Measurements from ENCODE around the gene DNAI4. TPM values are rescaled to one million over a fixed set of nuclear protein-coding genes. Genes with fewer than 3 reads are reported as not detected.

Gene DNAI4
- total and polyA plus RNA-seq, 2 donors (not counting 3 experiments of a cell fraction or from before 2014, with no cell fraction given), result 0.51 to 3.3 TPM

DNA sequence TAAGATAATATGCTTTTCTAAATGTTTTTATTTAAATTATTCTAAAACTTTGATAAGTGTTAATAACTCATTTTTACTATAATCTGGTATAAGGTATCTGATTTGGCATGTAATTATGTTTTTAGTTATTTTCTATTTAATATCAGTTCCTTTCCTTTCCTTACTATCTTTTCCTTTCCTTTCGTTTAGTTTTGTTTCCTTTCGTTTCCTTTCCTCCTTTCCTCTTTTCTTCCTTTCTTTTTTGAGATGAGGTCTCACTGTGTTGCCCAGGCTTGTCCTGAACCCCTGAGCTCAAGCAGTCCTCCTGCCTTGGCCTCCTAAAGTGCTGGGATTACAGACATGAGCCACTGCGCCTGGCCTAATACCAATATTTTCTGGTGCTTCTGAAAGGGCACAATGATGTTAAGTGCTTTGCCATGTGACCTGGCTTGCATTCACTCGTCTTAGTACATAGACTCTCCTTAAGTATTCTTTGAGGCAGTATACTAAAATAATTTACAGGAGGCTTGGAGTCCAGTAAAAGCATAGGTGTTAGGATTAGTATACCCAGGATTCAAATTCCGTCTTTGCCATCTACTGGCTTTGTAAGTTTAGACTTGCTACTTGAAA, 18.8 kb upstream of the DNAI4 start:
- Histone ChIP-seq H2AFZ (ENCODE audit: low read depth, low read length) (no peak overlapping the region), H3K4me3 (replicated peaks in 1 of 3; ENCODE audit: insufficient read depth in 1 of 3, low read depth in 1 of 3, low read length in 3 of 3) (no peak overlapping the region), H3K27me3 (ENCODE audit: control insufficient read depth in 2 of 2, insufficient read depth in 2 of 2, low read length in 2 of 2) (no peaks in the 10 kb centered on the region), H4K20me1 (replicated peaks; ENCODE audit: control insufficient read depth, extremely low read depth, insufficient read depth, low read length) (peaks cover 2% of the 10 kb centered on the region), H3K79me2 (ENCODE audit: control insufficient read depth, insufficient read depth, low read length) (peaks cover 76% of the 10 kb centered on the region), H3K4me1 (ENCODE audit: control insufficient read depth, extremely low read depth, insufficient read depth, low read length) (peaks cover 35% of the 10 kb centered on the region), H3K36me3 (ENCODE audit: control insufficient read depth in 2 of 2, extremely low read depth in 1 of 2, insufficient read depth in 2 of 2, low read length in 2 of 2) (peaks cover 1 to 6% of the 10 kb centered on the region in 2 experiments), H3K27ac (ENCODE audit: insufficient read depth, low read depth, low read length) (peak overlapping the region; percentile 60), H3K9me3 (replicated peaks; ENCODE audit: control insufficient read depth, insufficient read depth, low read length) (no peaks in the 10 kb centered on the region), H3K4me2 (ENCODE audit: insufficient read depth, low read length) (no peak overlapping the region), H3K9ac (replicated peaks; ENCODE audit: extremely low read depth, insufficient read depth, low read length) (no peak overlapping the region), H3K9me1 (replicated peaks; ENCODE audit: control insufficient read depth, extremely low read depth, insufficient read depth, low read length) (no peaks in the 10 kb centered on the region)
- ChIA-PET POLR2A (no interaction called here), CTCF (interaction anchor here (1.0 to 1.8 kb wide), 3 partner anchors 10 to 13 kb away, joined by 3 to 5 read pairs (median 4); no protein-coding TSS in a partner anchor)
- dilution Hi-C loops (cut with MboI; ENCODE audit: extremely low pct_ligation_motif_present, low sequenced_read_pairs) (no loop called here), intact Hi-C loops (cut with micrococcal nuclease) (no loop called here)
- TF ChIP-seq, protein P1, sequence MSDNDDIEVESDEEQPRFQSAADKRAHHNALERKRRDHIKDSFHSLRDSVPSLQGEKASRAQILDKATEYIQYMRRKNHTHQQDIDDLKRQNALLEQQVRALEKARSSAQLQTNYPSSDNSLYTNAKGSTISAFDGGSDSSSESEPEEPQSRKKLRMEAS (IDR thresholded peaks at IDR 0.05; ENCODE audit: insufficient read depth, insufficient read length), result no peak
- no peak for TF ChIP-seq MYC (IDR thresholded peaks at IDR 0.05; ENCODE audit: low read depth, low read length)
- TF ChIP-seq FOS (IDR thresholded peaks at IDR 0.05; ENCODE audit: borderline replicate concordance, insufficient read depth, low read length), result no peak
- no peak for TF ChIP-seq EZH2 (IDR thresholded peaks at IDR 0.05; ENCODE audit: borderline replicate concordance, low read depth, low read length, severe bottlenecking)
- TF ChIP-seq GATA2 (IDR thresholded peaks at IDR 0.05; ENCODE audit: insufficient read depth, insufficient read length, low read depth, low read length), result no peak
- TF ChIP-seq, protein P2, sequence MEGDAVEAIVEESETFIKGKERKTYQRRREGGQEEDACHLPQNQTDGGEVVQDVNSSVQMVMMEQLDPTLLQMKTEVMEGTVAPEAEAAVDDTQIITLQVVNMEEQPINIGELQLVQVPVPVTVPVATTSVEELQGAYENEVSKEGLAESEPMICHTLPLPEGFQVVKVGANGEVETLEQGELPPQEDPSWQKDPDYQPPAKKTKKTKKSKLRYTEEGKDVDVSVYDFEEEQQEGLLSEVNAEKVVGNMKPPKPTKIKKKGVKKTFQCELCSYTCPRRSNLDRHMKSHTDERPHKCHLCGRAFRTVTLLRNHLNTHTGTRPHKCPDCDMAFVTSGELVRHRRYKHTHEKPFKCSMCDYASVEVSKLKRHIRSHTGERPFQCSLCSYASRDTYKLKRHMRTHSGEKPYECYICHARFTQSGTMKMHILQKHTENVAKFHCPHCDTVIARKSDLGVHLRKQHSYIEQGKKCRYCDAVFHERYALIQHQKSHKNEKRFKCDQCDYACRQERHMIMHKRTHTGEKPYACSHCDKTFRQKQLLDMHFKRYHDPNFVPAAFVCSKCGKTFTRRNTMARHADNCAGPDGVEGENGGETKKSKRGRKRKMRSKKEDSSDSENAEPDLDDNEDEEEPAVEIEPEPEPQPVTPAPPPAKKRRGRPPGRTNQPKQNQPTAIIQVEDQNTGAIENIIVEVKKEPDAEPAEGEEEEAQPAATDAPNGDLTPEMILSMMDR (IDR thresholded peaks at IDR 0.05; ENCODE audit: extremely low read depth in 1 of 2, insufficient read depth in 1 of 2, low read depth in 1 of 2, low read length in 2 of 2), result no peak
- no peak for TF ChIP-seq JUN (IDR thresholded peaks at IDR 0.05; ENCODE audit: borderline replicate concordance, insufficient read depth, insufficient read length, low read depth)
- no peak for TF ChIP-seq POLR2AphosphoS5 (IDR thresholded peaks at IDR 0.05; ENCODE audit: insufficient read depth, low read depth, low read length)
- no peak for TF ChIP-seq POLR2A (IDR thresholded peaks at IDR 0.05; ENCODE audit: low read depth, low read length)
- FAIRE-seq, result no peak
- peak; percentile 28 for DNase-seq (ENCODE audit: low read depth, low spot score)
- BruUV-seq (replicated peaks), result no TSS peak

All from endothelial cell of umbilical vein (primary cell).